Neuronal stem cell (in vitro differentiated cells): ENCODE data around the gene DCAF4.

Experiments
- DNase-seq: peaks from one replicate; pipeline ENCODE4 v3.0.0-alpha.2; 2013; ENCODE audit warnings: low spot score
- H2AFZ ChIP-seq: one replicate; pipeline ENCODE4 v1.6.1; 2013; ENCODE audit warnings: mild to moderate bottlenecking, low read length, inconsistent platforms
- H2AK5ac ChIP-seq: 2 replicates; pipeline ENCODE4 v1.6.1; 2013; ENCODE audit warnings: low read depth, mild to moderate bottlenecking, inconsistent platforms, low read length, moderate library complexity, mixed read lengths
- H2BK120ac ChIP-seq: 2 replicates; pipeline ENCODE4 v1.6.1; 2013; ENCODE audit warnings: low read depth, mild to moderate bottlenecking, inconsistent platforms, low read length, moderate library complexity, mixed read lengths
- H2BK12ac ChIP-seq: one replicate; pipeline ENCODE4 v1.6.1; 2013; ENCODE audit warnings: low read length, inconsistent platforms
- H2BK15ac ChIP-seq: 2 replicates; pipeline ENCODE4 v1.6.1; 2013; ENCODE audit warnings: mild to moderate bottlenecking, low read length, inconsistent platforms, mixed read lengths
- H2BK5ac ChIP-seq: one replicate; pipeline ENCODE4 v1.6.1; 2013; ENCODE audit warnings: inconsistent platforms, mild to moderate bottlenecking, low read length, moderate library complexity
- H3K14ac ChIP-seq: one replicate; pipeline ENCODE4 v1.6.1; 2013; ENCODE audit warnings: low read length, inconsistent platforms
- H3K18ac ChIP-seq: 2 replicates; pipeline ENCODE4 v1.6.1; 2013; ENCODE audit warnings: low read length, inconsistent platforms
- H3K23ac ChIP-seq: 2 replicates; pipeline ENCODE4 v1.6.1; 2013; ENCODE audit warnings: low read depth, mild to moderate bottlenecking, mixed read lengths, low read length, inconsistent platforms; ENCODE audit not compliant: poor library complexity
- H3K27ac ChIP-seq: replicated peaks from 3 replicates; pipeline ENCODE4 v1.5.1; 2013; ENCODE audit warnings: low read length, inconsistent platforms
- H3K27me3 ChIP-seq, 3 experiments: 2 replicates each; pipeline ENCODE4 v1.6.1; 2013; ENCODE audit warnings: low read length in 3 of 3, mild to moderate bottlenecking in 2 of 3, inconsistent platforms in 1 of 3, low read depth in 1 of 3, mixed read lengths in 1 of 3, moderate library complexity in 1 of 3; ENCODE audit not compliant: control insufficient read depth in 3 of 3, insufficient read depth in 3 of 3
- H3K36me3 ChIP-seq, 2 donors: replicated peaks in 1 of 2; 2 replicates each; pipeline ENCODE4 v1.6.1; 2013; ENCODE audit warnings: low read length in 2 of 2; ENCODE audit not compliant: control insufficient read depth in 2 of 2, insufficient read depth in 2 of 2
- H3K4ac ChIP-seq: 2 replicates; pipeline ENCODE4 v1.6.1; 2013; ENCODE audit warnings: inconsistent platforms, mild to moderate bottlenecking, low read length, moderate library complexity
- H3K4me1 ChIP-seq, 2 donors: 1 replicate in 1 of 2; 2 replicates in 1 of 2; pipeline ENCODE4 v1.6.1; 2013; ENCODE audit warnings: low read length in 2 of 2, low read depth in 1 of 2; ENCODE audit not compliant: control insufficient read depth in 2 of 2, insufficient read depth in 1 of 2
- H3K4me2 ChIP-seq: one replicate; pipeline ENCODE4 v1.6.1; 2013; ENCODE audit warnings: mild to moderate bottlenecking, low read length, inconsistent platforms; ENCODE audit not compliant: insufficient read depth, poor library complexity, severe bottlenecking
- H3K4me3 ChIP-seq, 2 donors: 2 replicates each; pipeline ENCODE4 v1.5.1; 2013; ENCODE audit warnings: low read length in 2 of 2, mild to moderate bottlenecking in 2 of 2, inconsistent platforms in 1 of 2, moderate library complexity in 1 of 2
- H3K79me1 ChIP-seq: one replicate; pipeline ENCODE4 v1.6.1; 2013; ENCODE audit warnings: low read depth, mild to moderate bottlenecking, inconsistent platforms, low read length, moderate library complexity
- H3K9ac ChIP-seq: one replicate; pipeline ENCODE4 v1.6.1; 2013; ENCODE audit warnings: mild to moderate bottlenecking, low read depth, low read length, inconsistent platforms; ENCODE audit not compliant: poor library complexity
- H3K9me3 ChIP-seq, 2 donors: replicated peaks in 1 of 2; 2 replicates each; pipeline versions ENCODE3 to v1.6.1; 2013; ENCODE audit warnings: low read length in 2 of 2, mild to moderate bottlenecking in 2 of 2, inconsistent platforms in 1 of 2, low read depth in 1 of 2, mixed read lengths in 1 of 2, moderate library complexity in 1 of 2; ENCODE audit not compliant: control insufficient read depth in 2 of 2, insufficient read depth in 1 of 2
- H4K8ac ChIP-seq: one replicate; pipeline ENCODE4 v1.6.1; 2013; ENCODE audit warnings: low read depth, mild to moderate bottlenecking, inconsistent platforms, low read length, moderate library complexity
- H4K91ac ChIP-seq: one replicate; pipeline ENCODE4 v1.6.1; 2013; ENCODE audit warnings: low read length, low read depth, mild to moderate bottlenecking, inconsistent platforms; ENCODE audit not compliant: poor library complexity
- WGBS, 2 donors: extraction: QIAGEN DNeasy Blood & Tissue Kit; methylation state at CpG; one replicate each; pipeline ENCODE4 v1.1.7; 2013; ENCODE audit warnings: missing lambda C conversion rate in 2 of 2, mixed read lengths in 1 of 2; ENCODE audit not compliant: insufficient read length in 2 of 2, insufficient replicate concordance in 1 of 2; ENCODE audit errors: extremely low coverage in 2 of 2; 5-methylcytosine and 5-hydroxymethylcytosine counted together

Gene DCAF4

GRCh38 chr14:72904840-72905561 lies 21.3 kb upstream of the DCAF4 start:
- Histone ChIP-seq H2BK12ac (no peak overlapping the region), H3K9ac (no peak overlapping the region), H3K4me1 (peaks cover 0 to 4% of the 10 kb centered on the region in 2 donors), H2AK5ac (no peak overlapping the region), H3K9me3 (no peaks in the 10 kb centered on the region), H2AFZ (no peak overlapping the region), H3K36me3 (no peaks in the 10 kb centered on the region), H4K91ac (no peak overlapping the region), H2BK15ac (no peak overlapping the region), H2BK5ac (no peak overlapping the region), H3K27me3 (peaks cover 0 to 18% (median 0%) of the 10 kb centered on the region in 3 experiments), H3K27ac (no peak overlapping the region), H4K8ac (no peak overlapping the region), H3K4me2 (no peak overlapping the region), H3K18ac (no peak overlapping the region), H3K4ac (no peak overlapping the region), H3K23ac (no peak overlapping the region), H3K14ac (no peak overlapping the region), H3K79me1 (no peaks in the 10 kb centered on the region), H3K4me3 (no peak overlapping the region), H2BK120ac (no peak overlapping the region)
- DNase-seq, result peak; percentile 57
- no CpG with 5 or more reads among the region's 5 CpGs for WGBS, 2 donors

GRCh38 chr14:72906316-72906715 lies 19.9 kb upstream of the DCAF4 start:
- H3K27me3 ChIP-seq, result peaks cover 0 to 5% (median 0%) of the 10 kb centered on the region in 3 experiments
- H3K4me3 ChIP-seq, result no peak overlapping the region
- no peak overlapping the region for H4K8ac ChIP-seq
- H3K4ac ChIP-seq, result no peak overlapping the region
- no peaks in the 10 kb centered on the region for H3K79me1 ChIP-seq
- no peak overlapping the region for H3K27ac ChIP-seq
- H2BK12ac ChIP-seq, result no peak overlapping the region
- no peak overlapping the region for H2BK120ac ChIP-seq
- no peak for DNase-seq
- no peaks in the 10 kb centered on the region for H3K9me3 ChIP-seq
- no peak overlapping the region for H3K9ac ChIP-seq
- H2BK15ac ChIP-seq, result no peak overlapping the region
- H4K91ac ChIP-seq, result no peak overlapping the region
- H3K4me2 ChIP-seq, result no peak overlapping the region
- no peak overlapping the region for H2AFZ ChIP-seq
- no CpG with 5 or more reads among the region's 3 CpGs for WGBS, 2 donors
- no peak overlapping the region for H3K18ac ChIP-seq
- H2AK5ac ChIP-seq, result no peak overlapping the region
- H3K4me1 ChIP-seq, result peaks cover 0 to 4% of the 10 kb centered on the region in 2 donors
- H3K14ac ChIP-seq, result no peak overlapping the region
- H3K36me3 ChIP-seq, result no peaks in the 10 kb centered on the region
- H2BK5ac ChIP-seq, result no peak overlapping the region
- H3K23ac ChIP-seq, result no peak overlapping the region

DNA sequence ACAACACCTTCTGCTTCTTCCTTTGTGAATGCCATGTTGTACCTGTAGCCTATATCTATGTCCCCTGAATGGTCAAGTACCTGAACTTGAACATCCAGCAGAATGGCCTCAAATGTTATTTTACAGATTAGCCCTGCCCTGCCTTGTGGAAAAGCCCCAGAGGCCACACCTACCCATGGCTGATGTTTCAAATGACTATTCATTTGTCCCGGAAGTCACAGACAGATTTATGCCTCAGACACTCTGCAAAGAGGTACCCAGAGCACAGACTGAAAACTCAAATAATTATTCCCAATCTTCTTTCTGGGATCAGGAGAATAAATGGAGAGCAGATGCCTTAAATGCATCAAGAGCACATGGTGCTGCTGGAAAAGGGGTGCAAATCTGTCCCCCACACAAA lies 19.4 kb upstream of the DCAF4 start:
- Histone ChIP-seq H3K18ac (no peak overlapping the region), H3K9me3 (no peaks in the 10 kb centered on the region), H2BK5ac (no peak overlapping the region), H2AFZ (no peak overlapping the region), H3K4me3 (no peak overlapping the region), H3K27ac (no peak overlapping the region), H3K23ac (no peak overlapping the region), H3K4me1 (peaks cover 0 to 4% of the 10 kb centered on the region in 2 donors), H3K14ac (no peak overlapping the region), H2BK12ac (no peak overlapping the region), H3K4ac (no peak overlapping the region), H3K36me3 (no peaks in the 10 kb centered on the region), H4K91ac (no peak overlapping the region), H2BK15ac (no peak overlapping the region), H3K27me3 (no peaks in the 10 kb centered on the region), H2BK120ac (no peak overlapping the region), H3K4me2 (no peak overlapping the region), H2AK5ac (no peak overlapping the region), H3K9ac (no peak overlapping the region), H3K79me1 (no peaks in the 10 kb centered on the region), H4K8ac (no peak overlapping the region)
- no peak for DNase-seq
- no CpG with 5 or more reads among the region's 1 CpG for whole genome bisulfite sequencing, 2 donors

DNA sequence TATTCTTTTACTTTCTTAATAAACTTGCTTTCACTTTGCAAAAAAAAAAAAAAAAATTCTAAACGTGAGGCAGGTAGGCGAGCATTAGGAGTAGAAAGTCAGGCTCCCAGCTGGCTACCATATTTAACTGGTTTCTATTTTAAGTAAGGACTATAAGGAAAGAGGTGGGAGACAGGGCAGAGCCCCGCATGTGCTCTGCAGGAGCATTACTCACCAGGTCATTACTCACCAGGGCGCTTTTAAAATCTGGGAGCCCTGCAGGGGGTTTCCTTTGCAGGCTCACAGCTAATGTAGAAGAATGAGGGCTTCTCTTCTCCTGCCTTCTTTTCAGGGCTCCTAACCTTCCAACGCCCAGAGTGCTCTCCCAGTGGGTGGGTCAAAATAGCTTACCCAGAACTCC lies 18.4 kb upstream of the DCAF4 start:
- H4K91ac ChIP-seq, result no peak overlapping the region
- H3K9ac ChIP-seq, result no peak overlapping the region
- no peak overlapping the region for H2BK5ac ChIP-seq
- H3K36me3 ChIP-seq, result no peaks in the 10 kb centered on the region
- H3K9me3 ChIP-seq, result no peaks in the 10 kb centered on the region
- no peak overlapping the region for H3K4me3 ChIP-seq
- H3K4ac ChIP-seq, result no peak overlapping the region
- no peak overlapping the region for H3K14ac ChIP-seq
- H2BK15ac ChIP-seq, result no peak overlapping the region
- no peak overlapping the region for H3K18ac ChIP-seq
- H2BK120ac ChIP-seq, result no peak overlapping the region
- no peak overlapping the region for H2AK5ac ChIP-seq
- H2AFZ ChIP-seq, result peak overlapping the region; percentile 13
- H3K27ac ChIP-seq, result no peak overlapping the region
- H3K4me1 ChIP-seq, result peaks cover 0 to 4% of the 10 kb centered on the region in 2 donors
- H3K79me1 ChIP-seq, result no peaks in the 10 kb centered on the region
- WGBS, 2 donors, result no CpG with 5 or more reads among the region's 5 CpGs
- H3K27me3 ChIP-seq, result no peaks in the 10 kb centered on the region
- DNase-seq, result no peak
- H3K4me2 ChIP-seq, result no peak overlapping the region
- H4K8ac ChIP-seq, result no peak overlapping the region
- no peak overlapping the region for H3K23ac ChIP-seq
- H2BK12ac ChIP-seq, result no peak overlapping the region
